Epithelial cell of alveolus of lung (primary cell): Measurements from ENCODE around the gene TTC1. TPM values are rescaled to one million over a fixed set of nuclear protein-coding genes. Genes with fewer than 3 reads are reported as not detected.

Source experiments
- total RNA-seq: library from RNA; depleted of rRNA; stranded (reverse); fragments of >200 nt; gene quantifications from 2 replicates; pipeline ENCODE4 v1.2.1, GENCODE V29; 2015

Gene TTC1
- total RNA-seq: 38.9 and 60.0 TPM in 2 replicates

DNA sequence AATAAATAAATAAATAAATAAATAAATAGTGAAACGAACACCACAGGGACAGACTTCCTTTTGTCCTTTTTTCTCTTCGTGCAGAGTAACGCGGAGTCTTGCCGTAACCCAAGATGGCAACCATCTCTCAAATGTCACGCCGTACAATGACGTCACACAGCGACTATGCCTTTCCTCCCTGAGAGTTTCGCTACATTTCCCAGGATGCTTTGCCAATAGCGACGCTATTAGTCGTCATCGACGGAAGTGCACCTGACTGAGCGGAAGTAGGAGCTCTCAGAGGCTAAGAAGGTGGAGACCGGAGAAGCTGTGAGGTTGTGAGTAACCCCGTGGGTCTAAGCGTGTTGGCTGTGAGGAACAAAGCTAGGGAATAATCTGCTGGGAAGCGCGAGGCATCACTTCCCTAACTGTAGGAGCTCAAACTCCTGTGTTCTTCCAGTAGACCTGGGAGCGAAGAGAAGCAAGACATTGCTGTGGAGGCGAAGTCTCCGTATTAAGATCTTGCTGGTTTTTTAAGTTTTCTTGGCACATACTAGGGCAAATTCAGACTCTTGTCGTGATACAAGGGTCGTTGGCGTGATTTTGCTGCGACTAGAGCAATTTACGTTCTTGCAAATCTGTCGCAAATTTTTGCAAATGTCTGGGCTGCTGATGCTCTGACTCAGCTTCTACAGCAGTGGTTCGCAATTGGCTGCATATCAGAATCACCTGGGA is at the start of gene TTC1:
Gene TTC1, plus strand, starts transcription at position 263 of the 714 bp plus-strand sequence. CDS start 1,390 bp downstream, outside the sequence.

Other genes starting within 250 kb of the TTC1 start
- gene ADRA1B, start 92.7 kb upstream of the TTC1 start, total RNA-seq: 1.1 and 2.2 TPM in 2 replicates
- 17.2 and 25.2 TPM in 2 replicates for gene PWWP2A, start 110.3 kb downstream of the TTC1 start, total RNA-seq
- gene FABP6, start 220.4 kb downstream of the TTC1 start, total RNA-seq: not detected in 2 replicates